GM21723 (cell line): ENCODE results near the gene CCNK.

ENCODE experiments used
- ATAC-seq: cut with Tn5 transposase; IDR thresholded peaks from one replicate; pipeline ENCODE4 v1.9.1; 2021; ENCODE audit warnings: mild to moderate bottlenecking, moderate library complexity; ENCODE audit not compliant: unreplicated experiment

CCNK gene

GRCh38 chr14:99465288-99465687 lies 15.9 kb upstream of the CCNK start:
- no peak for ATAC-seq

- ATAC-seq = no peak
These were observed 14.5 kb upstream of the CCNK start for GRCh38 chr14:99466758-99467157.

- no peak for ATAC-seq
These were observed 13.7 kb upstream of the CCNK start for GRCh38 chr14:99467336-99468078.

GRCh38 chr14:99468081-99468480 lies 13.1 kb upstream of the CCNK start:
- no peak for ATAC-seq

GRCh38 chr14:99468836-99469592 lies 12.2 kb upstream of the CCNK start:
- no peak for ATAC-seq

GRCh38 chr14:99471731-99472130 lies 9.5 kb upstream of the CCNK start:
- no peak for ATAC-seq

GRCh38 chr14:99472937-99473336 lies 8.3 kb upstream of the CCNK start:
- ATAC-seq = no peak

GRCh38 chr14:99473458-99473857 lies 7.8 kb upstream of the CCNK start:
- ATAC-seq = no peak

GRCh38 chr14:99475179-99475578 lies 6.0 kb upstream of the CCNK start:
- ATAC-seq = no peak

GRCh38 chr14:99475660-99476059 lies 5.5 kb upstream of the CCNK start:
- ATAC-seq = no peak

GRCh38 chr14:99476864-99477263 lies 4.3 kb upstream of the CCNK start:
- ATAC-seq = no peak

- no peak for ATAC-seq
These were observed 3.1 kb upstream of the CCNK start for GRCh38 chr14:99478128-99478527.

GRCh38 chr14:99479160-99479905 lies 1.9 kb upstream of the CCNK start:
- no peak for ATAC-seq

GRCh38 chr14:99479906-99480869 lies 1.0 kb upstream of the CCNK start, which contains the start of gene SETD3:
Gene SETD3, minus strand, starts transcription at chr14:99480859. Its CDS starts 15,054 bp downstream, at chr14:99465805.
- peak; percentile 10 for ATAC-seq

GRCh38 chr14:99481745-99482099 lies 513 bp downstream of the CCNK start:
- ATAC-seq = no peak

GRCh38 chr14:99484106-99484505 lies 2.9 kb downstream of the CCNK start:
- no peak for ATAC-seq

- no peak for ATAC-seq
These were observed 16.1 kb downstream of the CCNK start for GRCh38 chr14:99497341-99497740.

GRCh38 chr14:99497894-99498293 lies 16.7 kb downstream of the CCNK start:
- ATAC-seq = no peak

GRCh38 chr14:99502989-99503421 lies 21.8 kb downstream of the CCNK start:
- ATAC-seq = no peak

- no peak for ATAC-seq
These were observed 22.7 kb downstream of the CCNK start for GRCh38 chr14:99503848-99504453.
